ENCODE data around the gene AKAP6.

DNA sequence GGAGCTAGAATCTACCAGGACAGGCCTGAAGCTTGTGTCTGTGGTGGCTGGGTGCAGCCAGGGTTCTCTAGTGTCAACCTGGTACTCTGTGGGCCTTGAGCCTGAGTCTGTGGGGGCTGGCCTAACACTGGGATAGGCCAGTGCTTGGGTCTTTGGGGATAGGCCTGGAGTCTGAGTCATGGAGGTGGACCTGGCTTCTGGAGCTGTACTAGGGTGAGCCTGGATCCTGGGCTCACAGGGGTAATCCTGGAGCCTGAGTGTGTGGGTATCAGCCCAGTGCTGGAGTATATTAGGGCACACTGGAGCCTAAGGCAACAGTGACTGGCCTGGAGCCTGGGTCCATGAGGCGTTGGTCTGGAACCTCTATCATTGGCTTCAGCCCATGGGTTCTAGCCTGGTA, 427.1 kb downstream of the AKAP6 start:
- TF ChIP-seq CTCF (IDR thresholded peaks at IDR 0.05; ENCODE audit: low read depth, low read length, poor library complexity, severe bottlenecking) (no peak), EZH2phosphoT487 (IDR thresholded peaks at IDR 0.05; ENCODE audit: borderline replicate concordance, low read length) (no peak)
